ENCODE data around the gene DHH. TPM values are rescaled to one million over a fixed set of nuclear protein-coding genes. Genes with fewer than 3 reads are reported as not detected.
A peak's percentile ranks its signal among the peaks of the same experiment; 100 is the strongest.

DHH gene
- total RNA-seq, 1 experiment from 2014 or later, result 0.39 TPM

DNA sequence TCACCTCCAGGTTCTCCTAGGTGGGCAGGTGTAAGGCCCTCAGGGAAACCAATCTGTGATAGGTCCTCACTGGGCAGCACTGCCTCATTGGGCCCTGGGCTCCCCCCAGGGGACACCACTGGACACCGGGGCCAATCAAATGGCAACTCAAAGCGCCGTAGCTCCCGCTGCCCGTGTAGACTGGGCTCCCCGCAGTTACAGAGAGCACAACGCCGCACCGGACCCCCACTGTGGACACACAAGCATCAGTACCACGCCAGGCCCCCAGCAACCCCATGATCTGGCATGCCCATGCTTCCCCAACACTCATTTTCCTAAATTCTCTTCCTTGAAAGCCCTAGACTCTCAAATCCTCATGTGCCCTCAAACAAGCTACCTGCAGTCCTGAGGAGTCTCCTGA, 40.1 kb downstream of the DHH start:
- Histone ChIP-seq H3K27me3 (replicated peaks; ENCODE audit: insufficient read depth, low read depth, low read length, poor library complexity) (no peaks in the 10 kb centered on the region), H3K4me3 (ENCODE audit: low read depth, low read length, poor library complexity, severe bottlenecking) (no peak overlapping the region), H3K36me3 (ENCODE audit: insufficient read depth, low read length, poor library complexity, severe bottlenecking) (peaks cover 60% of the 10 kb centered on the region), H3K4me1 (ENCODE audit: insufficient read depth, low read length, poor library complexity, severe bottlenecking) (peaks cover 25% of the 10 kb centered on the region), H3K27ac (ENCODE audit: low read depth, low read length, poor library complexity, severe bottlenecking) (no peak overlapping the region), H3K9me3 (ENCODE audit: low read depth, low read length, poor library complexity, severe bottlenecking) (no peaks in the 10 kb centered on the region)
- DNase-seq (ENCODE audit: low spot score), result no peak
- intact Hi-C loops (cut with micrococcal nuclease; ENCODE audit: unreplicated experiment), result no loop called here
- no TSS peak for BruUV-seq (replicated peaks)
- TF ChIP-seq, protein P1, sequence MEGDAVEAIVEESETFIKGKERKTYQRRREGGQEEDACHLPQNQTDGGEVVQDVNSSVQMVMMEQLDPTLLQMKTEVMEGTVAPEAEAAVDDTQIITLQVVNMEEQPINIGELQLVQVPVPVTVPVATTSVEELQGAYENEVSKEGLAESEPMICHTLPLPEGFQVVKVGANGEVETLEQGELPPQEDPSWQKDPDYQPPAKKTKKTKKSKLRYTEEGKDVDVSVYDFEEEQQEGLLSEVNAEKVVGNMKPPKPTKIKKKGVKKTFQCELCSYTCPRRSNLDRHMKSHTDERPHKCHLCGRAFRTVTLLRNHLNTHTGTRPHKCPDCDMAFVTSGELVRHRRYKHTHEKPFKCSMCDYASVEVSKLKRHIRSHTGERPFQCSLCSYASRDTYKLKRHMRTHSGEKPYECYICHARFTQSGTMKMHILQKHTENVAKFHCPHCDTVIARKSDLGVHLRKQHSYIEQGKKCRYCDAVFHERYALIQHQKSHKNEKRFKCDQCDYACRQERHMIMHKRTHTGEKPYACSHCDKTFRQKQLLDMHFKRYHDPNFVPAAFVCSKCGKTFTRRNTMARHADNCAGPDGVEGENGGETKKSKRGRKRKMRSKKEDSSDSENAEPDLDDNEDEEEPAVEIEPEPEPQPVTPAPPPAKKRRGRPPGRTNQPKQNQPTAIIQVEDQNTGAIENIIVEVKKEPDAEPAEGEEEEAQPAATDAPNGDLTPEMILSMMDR (conservative IDR thresholded peaks at IDR 0.05; ENCODE audit: low read depth, low read length), result no peak
- no peak for TF ChIP-seq EZH2 (IDR thresholded peaks at IDR 0.05; ENCODE audit: borderline replicate concordance, low read depth, low read length, poor library complexity, severe bottlenecking)
- CTCF ChIA-PET, result no interaction called here
- POLR2A ChIA-PET (ENCODE audit: low non-redundant PET), result no interaction called here

GRCh38 chr12:49054096-49054495, 40.5 kb downstream of the DHH start:
- no peaks in the 10 kb centered on the region for H3K27me3 ChIP-seq (replicated peaks; ENCODE audit: insufficient read depth, low read depth, low read length, poor library complexity)
- H3K4me3 ChIP-seq (ENCODE audit: low read depth, low read length, poor library complexity, severe bottlenecking), result no peak overlapping the region
- H3K27ac ChIP-seq (ENCODE audit: low read depth, low read length, poor library complexity, severe bottlenecking), result no peak overlapping the region
- intact Hi-C loops (cut with micrococcal nuclease; ENCODE audit: unreplicated experiment), result no loop called here
- TF ChIP-seq, protein P1 (conservative IDR thresholded peaks at IDR 0.05; ENCODE audit: low read depth, low read length), result no peak
- no peak for TF ChIP-seq EZH2 (IDR thresholded peaks at IDR 0.05; ENCODE audit: borderline replicate concordance, low read depth, low read length, poor library complexity, severe bottlenecking)
- BruUV-seq (replicated peaks), result no TSS peak
- H3K36me3 ChIP-seq (ENCODE audit: insufficient read depth, low read length, poor library complexity, severe bottlenecking), result peaks cover 64% of the 10 kb centered on the region
- CTCF ChIA-PET, result no interaction called here
- POLR2A ChIA-PET (ENCODE audit: low non-redundant PET), result no interaction called here
- DNase-seq (ENCODE audit: low spot score), result no peak
- H3K4me1 ChIP-seq (ENCODE audit: insufficient read depth, low read length, poor library complexity, severe bottlenecking), result peaks cover 25% of the 10 kb centered on the region
- no peaks in the 10 kb centered on the region for H3K9me3 ChIP-seq (ENCODE audit: low read depth, low read length, poor library complexity, severe bottlenecking)

GRCh38 chr12:49052451-49053208, 42.0 kb downstream of the DHH start:
- H3K4me3 ChIP-seq (ENCODE audit: low read depth, low read length, poor library complexity, severe bottlenecking), result no peak overlapping the region
- H3K27me3 ChIP-seq (replicated peaks; ENCODE audit: insufficient read depth, low read depth, low read length, poor library complexity), result no peaks in the 10 kb centered on the region
- no peak overlapping the region for H3K27ac ChIP-seq (ENCODE audit: low read depth, low read length, poor library complexity, severe bottlenecking)
- intact Hi-C loops (cut with micrococcal nuclease; ENCODE audit: unreplicated experiment), result no loop called here
- POLR2A ChIA-PET (ENCODE audit: low non-redundant PET), result no interaction called here
- H3K36me3 ChIP-seq (ENCODE audit: insufficient read depth, low read length, poor library complexity, severe bottlenecking), result peaks cover 79% of the 10 kb centered on the region
- peaks cover 19% of the 10 kb centered on the region for H3K4me1 ChIP-seq (ENCODE audit: insufficient read depth, low read length, poor library complexity, severe bottlenecking)
- TF ChIP-seq, protein P1 (conservative IDR thresholded peaks at IDR 0.05; ENCODE audit: low read depth, low read length), result no peak
- TF ChIP-seq EZH2 (IDR thresholded peaks at IDR 0.05; ENCODE audit: borderline replicate concordance, low read depth, low read length, poor library complexity, severe bottlenecking), result no peak
- H3K9me3 ChIP-seq (ENCODE audit: low read depth, low read length, poor library complexity, severe bottlenecking), result no peaks in the 10 kb centered on the region
- BruUV-seq (replicated peaks), result TSS peak; percentile 8
- no peak for DNase-seq (ENCODE audit: low spot score)
- CTCF ChIA-PET, result no interaction called here

All from A673 (cell line).